GM21423 (cell line): Measurements from ENCODE around the gene MAP3K4.
"Not testable (repeated sequence)": the region's sequence is repeated elsewhere in the genome, so short reads cannot be mapped to it uniquely, and the experiment has no call there.

Experiments used
- ATAC-seq: cut with Tn5 transposase; IDR thresholded peaks from one replicate; pipeline ENCODE4 v1.9.1; 2021; ENCODE audit warnings: mild to moderate bottlenecking, moderate library complexity; ENCODE audit not compliant: unreplicated experiment

Gene MAP3K4

GRCh38 chr6:160967351-160967750 is 24.2 kb upstream of the MAP3K4 start:
- ATAC-seq, result no peak

DNA sequence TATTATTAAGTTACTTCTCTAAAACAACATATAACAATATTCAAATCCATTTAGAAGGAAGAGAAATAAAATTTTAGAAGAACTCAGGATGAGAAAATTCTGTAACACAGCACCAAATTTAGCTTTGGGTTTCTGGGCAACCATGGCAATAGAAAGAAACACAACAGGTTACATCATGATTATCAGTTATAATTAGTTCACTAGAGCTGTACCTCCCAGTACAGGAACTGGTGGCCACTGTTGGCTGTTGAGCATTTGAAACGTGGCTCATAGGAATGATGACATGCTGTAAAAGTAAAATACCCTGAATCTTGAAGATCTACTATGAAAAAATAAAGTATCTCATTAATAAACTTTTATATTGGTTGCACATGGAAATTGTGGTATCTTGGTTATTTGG is 23.7 kb upstream of the MAP3K4 start:
- no peak for ATAC-seq

DNA sequence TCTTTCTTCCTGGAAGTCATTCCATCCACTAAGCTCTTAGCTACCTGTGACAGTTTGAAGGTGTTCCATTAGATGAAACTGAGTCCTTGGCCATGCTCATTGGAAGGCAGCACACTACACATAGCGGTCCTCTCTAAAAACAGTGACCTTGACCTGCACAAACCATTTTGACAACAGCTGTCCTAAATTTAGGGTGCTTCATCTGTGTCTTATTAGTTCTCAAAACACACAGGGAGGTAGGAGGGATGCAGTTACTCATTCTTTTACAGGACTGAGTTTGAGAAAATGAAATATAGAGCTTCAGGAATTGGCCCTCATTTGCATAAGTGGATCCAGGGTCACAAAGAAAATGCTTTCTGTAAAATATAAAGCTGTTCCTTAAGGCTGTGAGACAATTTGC is 20.4 kb upstream of the MAP3K4 start:
- ATAC-seq, result no peak

DNA sequence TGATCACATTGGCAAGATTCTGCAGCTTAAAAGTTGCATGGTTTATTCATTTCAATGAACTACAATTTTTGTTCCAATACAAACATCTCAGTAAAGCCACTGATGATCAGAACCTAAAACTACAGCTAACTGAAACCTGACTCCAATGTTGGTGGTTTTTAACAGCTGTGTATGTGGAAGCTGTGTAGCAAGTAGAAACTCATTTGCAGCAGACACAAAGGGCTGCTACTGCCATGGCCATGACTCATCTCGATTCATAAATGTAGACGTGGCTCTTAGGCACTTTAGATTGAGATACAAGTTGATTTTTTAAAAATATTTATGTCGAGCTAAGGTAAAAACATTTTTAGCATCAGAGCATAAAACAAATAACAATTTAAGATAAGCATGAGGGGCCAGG is 19.5 kb upstream of the MAP3K4 start:
- peak; percentile 59 for ATAC-seq

DNA sequence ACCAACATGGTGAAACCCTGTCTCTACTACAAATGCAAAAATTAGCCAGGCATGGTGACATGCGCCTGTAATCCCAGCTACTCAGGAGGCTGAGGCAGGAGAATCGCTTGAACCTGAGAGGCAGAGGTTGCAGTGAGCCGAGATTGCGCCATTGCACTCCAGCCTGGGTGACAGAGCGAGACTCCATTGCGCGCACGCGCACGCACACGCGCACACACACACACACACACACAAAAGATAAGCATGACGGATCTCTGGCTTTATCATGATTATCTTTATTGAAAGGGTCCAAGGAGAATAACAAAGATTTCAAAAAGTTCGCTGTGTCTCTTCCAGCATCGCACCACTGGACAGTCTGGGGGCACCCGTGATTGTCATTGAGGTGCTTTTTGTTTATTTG is 19.0 kb upstream of the MAP3K4 start:
- not testable (repeated sequence) for ATAC-seq

DNA sequence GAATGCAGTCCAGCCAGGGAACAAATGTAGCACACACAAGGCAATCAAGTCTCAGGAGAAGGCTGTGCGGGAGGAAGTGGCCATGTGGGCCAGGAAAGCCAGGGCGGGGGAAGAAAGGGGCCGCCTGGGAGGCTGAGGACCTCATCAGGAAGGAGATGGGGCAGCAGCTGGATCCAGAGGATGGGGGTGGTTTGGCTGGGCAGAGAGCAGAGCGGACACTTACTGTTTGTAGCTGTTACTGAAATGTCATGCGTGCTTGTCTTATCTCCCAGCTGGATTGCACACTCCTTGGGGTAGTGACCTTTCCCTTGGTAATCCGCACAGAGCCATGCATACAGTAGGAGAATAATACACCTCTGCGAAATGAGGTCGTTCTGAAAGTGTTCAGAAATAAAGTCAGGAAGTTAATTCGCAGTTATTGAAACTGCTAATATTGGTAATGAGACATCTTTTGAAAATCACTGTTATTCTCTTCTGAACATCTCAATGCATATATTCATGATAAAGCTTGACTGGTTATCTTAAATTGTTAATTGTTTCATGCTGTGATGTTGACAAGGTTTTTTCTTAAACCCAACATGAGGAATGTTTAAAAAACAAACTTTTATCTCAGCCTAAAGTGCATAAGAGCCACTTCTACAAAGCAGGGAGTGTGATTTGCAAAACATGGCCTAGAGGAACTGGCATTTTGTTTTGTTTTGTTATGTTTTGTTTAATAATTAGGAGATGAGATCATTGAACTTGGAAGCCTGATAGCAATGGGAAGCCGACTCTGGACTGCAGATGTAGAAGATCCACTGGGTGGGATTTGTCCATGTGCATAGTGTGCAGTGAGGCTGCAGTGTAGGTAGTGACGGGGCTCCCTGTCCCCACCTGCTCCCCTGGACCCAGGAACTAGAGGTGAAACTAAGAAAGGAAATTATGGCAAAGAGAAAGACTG is 18.0 kb upstream of the MAP3K4 start:
- no peak for ATAC-seq

GRCh38 chr6:160974304-160974771 is 17.2 kb upstream of the MAP3K4 start:
- ATAC-seq, result no peak

- ATAC-seq, result no peak
Observed at GRCh38 chr6:160975162-160975561, 16.4 kb upstream of the MAP3K4 start.

GRCh38 chr6:160975961-160976360 is 15.6 kb upstream of the MAP3K4 start:
- not testable (repeated sequence) for ATAC-seq

DNA sequence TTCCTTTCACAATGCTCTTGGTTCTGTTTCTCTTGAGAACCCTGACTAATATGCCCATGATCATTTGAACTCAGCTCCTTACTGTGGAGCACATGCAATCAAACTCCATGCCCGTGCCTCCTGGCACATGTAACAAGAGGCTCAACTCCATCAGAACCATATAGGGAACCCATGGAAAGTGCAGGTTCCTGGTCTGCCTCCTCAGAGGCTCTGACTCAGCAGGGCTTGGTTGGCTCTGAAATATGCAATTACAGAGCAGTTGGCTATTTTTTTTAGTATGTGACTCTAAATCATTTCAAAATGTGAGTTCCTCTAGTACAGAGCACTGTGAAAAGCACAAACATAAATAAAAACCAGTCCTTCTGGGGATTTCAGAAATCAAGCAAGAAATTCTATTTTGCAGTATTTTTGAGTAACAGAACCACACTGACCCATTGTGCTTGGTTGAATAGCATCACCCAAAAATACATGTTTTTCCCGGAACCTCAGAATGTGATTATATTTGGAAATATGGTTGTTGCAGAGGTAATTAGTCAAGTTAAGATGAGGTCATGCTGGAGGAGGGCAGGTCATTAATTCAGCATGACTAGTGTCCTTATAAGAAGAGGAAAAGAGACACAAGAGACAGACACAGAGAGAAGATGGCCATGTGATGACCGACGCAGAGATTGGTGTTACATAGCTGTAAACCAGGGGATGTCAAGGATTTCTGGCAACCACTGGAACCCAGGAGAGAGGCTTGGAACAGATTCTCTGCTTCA is 13.2 kb upstream of the MAP3K4 start:
- no peak for ATAC-seq

DNA sequence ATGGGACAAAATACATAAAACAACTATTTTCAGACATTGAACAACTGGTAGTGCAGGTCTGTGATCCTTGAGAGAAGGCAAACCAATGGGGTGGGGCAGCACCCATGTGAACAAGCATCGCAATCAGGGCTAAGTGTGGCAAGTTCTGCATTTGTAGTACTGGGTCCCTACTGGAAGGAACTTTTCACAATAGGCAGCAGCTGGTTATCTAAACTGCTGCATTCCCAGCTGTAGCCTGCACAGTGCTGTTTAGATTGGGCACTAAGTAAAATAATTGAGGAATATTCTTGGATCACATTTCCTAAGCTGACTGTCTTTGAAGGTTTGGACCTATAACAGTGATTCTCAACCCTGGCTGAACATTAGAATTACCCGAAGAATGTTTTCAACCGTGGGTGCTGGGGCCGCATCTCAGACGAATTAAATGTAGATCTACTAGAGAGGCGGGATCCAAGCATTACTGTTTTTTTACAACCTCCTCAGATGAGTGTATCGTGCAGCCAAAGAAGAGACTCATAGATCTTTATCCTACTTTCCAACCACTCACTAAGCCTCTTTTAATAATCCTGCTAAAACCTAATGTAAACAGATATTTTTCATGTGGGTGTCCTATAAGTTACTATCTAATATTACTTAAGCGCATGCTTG is 12.4 kb upstream of the MAP3K4 start:
- no peak for ATAC-seq

DNA sequence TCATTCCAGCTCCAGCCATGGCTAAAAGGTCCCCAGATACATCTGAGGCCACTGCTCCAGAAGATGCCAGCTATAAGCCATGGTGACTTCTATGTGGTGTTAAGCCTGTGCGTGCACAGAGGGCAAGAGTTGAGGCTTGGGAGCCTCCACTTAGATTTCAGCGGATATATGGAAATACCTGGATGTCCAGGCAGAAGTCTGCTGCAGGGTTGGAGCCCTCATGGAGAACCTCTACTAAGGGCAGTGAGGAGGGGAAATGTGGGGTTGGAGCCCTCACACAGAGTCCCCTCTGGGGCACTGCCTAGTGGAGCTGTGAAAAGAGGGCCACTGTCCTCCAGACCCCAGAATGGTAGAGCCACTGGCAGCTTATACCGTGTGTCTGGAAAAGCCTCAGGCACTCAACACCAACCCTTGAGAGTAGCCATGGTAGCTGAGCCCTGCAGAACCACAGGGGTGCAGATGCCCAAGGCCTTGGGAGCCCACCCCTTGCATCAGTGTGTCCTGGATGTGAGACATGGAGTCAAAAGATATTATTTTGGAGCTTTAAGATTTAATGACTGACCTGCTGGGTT is 8.1 kb upstream of the MAP3K4 start:
- not testable (repeated sequence) for ATAC-seq

- no peak for ATAC-seq
Observed at GRCh38 chr6:160986851-160987250, 4.7 kb upstream of the MAP3K4 start.

- ATAC-seq, result no peak
Observed at GRCh38 chr6:160987265-160987664, 4.3 kb upstream of the MAP3K4 start.

DNA sequence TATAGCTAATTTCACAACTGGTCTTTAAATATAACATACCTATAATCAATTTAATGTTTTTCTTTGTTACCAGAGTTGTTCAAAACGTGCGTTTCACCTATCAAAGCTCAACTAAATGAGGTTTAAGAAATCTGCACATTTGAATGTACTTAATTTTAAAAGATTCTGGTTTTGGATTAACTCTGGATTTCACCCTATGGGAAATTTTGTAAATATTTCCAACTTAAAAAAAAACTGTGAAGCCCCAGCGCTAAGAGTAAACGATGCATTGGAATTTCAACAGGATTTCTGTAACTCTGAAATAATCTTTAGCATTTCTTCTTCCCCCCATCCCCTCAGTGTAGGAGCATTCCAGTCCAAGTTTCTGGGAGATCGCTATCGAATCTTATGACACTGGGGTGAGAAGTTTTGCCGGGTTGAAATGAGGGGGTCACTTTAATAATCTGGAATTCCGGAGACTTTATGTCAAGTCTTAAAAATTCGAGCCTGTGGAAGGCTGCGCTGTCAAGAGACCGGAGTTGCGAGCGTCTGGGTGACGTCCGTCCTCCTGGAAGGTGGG is 643 bp upstream of the MAP3K4 start:
- ATAC-seq, result no peak

DNA sequence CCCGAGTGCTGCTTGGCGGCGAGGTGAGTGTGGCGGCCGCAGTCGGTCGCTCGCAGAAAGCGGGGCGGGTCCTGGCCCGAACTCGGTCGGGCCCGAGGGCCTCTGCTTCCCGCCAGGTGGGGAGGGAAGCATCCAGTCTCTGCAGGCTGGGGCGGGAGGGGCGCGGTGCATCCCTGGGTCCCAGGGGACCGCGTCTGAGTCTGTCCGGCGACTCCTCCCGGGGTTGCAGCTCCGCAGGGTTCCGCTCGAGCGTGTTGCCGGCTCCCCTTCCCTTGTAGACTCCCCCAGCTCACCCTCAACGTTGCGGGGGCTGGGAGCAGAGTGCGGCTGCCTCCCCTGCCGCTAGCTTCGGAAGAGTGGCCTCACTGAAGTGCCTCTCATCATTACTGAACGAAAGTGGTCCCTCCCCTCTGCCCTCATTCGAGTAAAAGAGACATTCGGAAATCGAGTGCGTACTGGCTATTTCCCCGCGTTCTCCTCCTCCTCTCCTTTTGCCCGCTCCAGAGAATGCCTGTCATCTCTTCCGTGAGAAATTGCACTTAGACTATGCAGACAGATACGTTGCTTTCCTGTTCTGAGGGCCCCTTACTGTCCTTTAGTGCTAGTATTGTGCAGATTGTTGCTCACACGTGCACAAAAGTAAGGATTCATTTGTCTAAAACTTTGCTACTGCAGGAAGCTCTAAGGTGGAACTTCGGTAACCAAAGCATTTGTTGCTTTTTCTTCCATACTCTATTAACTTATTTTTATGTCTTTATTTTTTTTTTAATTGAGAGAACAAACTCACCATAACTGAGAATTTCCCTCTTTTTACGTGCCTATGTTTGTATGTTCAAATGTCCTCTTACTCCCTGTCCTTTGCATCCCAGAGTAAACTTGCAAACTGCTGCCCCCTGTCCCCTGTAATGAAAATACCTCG is 751 bp downstream of the MAP3K4 start:
- ATAC-seq, result peak; percentile 43

DNA sequence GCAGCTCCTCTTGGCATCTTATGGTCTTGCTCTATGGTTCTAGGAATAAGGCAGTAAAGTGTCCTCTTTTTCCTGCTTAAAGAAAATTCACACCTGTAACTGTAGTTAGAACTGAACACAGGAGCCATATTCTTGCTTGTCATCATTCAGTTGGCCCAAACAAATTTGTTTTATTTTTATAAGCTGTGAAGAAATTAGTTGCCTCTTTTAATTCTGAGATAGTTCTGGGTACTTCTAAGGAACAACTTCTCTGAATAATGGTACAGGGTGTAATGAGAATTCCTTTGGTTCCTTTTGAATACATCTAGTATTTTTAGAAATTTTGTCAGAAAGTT is 1.4 kb downstream of the MAP3K4 start:
- no peak for ATAC-seq

DNA sequence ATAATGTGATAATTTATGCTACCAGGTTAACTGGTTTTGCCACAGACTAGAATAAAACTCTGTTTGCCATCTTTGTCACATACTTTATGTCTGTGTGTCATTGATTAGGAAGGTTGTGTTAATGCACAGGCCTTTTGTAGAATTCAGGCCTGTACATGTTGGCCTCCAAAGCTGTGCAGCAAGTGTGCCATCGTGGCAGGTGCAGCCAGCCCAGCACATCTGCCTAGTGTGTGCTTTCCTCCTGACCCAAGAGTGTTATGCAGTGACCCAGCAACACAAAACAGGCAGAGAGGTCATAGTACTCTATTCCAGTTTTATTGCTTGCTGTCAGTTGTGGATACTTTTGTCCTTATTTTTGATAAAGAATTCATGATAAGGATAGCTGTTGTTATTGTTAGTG is 3.7 kb downstream of the MAP3K4 start:
- no peak for ATAC-seq

- ATAC-seq, result no peak
Observed at GRCh38 chr6:160996131-160996601, 4.6 kb downstream of the MAP3K4 start.

DNA sequence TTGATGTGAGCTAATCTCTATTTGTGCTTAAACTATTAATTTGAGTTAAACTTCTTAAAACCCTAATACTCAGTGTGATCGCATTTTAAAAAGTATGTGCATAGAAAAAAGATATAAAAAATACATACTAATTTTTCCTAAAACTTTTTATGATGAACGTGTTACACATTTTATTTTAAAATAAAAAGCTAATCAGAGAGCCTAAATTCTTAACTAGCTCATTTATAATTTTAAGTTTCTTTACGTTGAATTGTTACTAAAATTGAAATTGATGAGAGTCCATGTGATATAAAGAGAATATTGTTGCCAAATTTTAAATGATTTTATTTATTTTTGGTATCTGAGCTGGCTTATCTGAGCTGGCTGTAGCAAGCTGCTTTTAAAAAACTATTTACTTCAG is 6.6 kb downstream of the MAP3K4 start:
- no peak for ATAC-seq
